K562 (cell line): ENCODE measurements around the gene GPR55. TPM values are rescaled to one million over a fixed set of nuclear protein-coding genes. Genes with fewer than 3 reads are reported as not detected.

Experiments
- ATAC-seq: fragments of 200-7000 bp; cut with Tn5 transposase; 3 replicates; pipeline ENCODE4 v1.9.1; 2020; ENCODE audit warnings: moderate library complexity
- BruUV-seq: library from RNA; stranded (reverse); fragments of 400-500 nt; replicated peaks from 2 replicates; lab custom pipeline; 2021; lab: Mats Ljungman, UMichigan
- CTCF ChIA-PET: fragments of 300-600 bp; formaldehyde crosslinking; extraction: SDS; loops from one replicate; lab custom pipeline; 2021; ENCODE audit warnings: low intra/inter-chr PET ratio; lab: Yijun Ruan, JAX
- POLR2A ChIA-PET: fragments of 300-600, 350-650 bp; sonication (Branson Sonifier 250); formaldehyde crosslinking; extraction: SDS; loops from one replicate; lab custom pipeline; 2021; ENCODE audit warnings: antibody characterized with exemption, inconsistent platforms; lab: Yijun Ruan, JAX
- DNase-seq, 4 experiments: peaks; one replicate each; pipeline versions ENCODE4 v3.0.0 to v3.0.0-alpha.2; 2011 to 2018; ENCODE audit warnings: low spot score in 3 of 4, mixed read lengths in 3 of 4; ENCODE audit errors: extremely low read depth in 1 of 4
- FAIRE-seq: peaks from 2 replicates; lab custom pipeline; 2011; peaks lifted over from hg19 to GRCh38; lab: Jason Lieb, UNC
- H2AFZ ChIP-seq: 2 replicates; pipeline ENCODE4 v1.6.0; 2011; ENCODE audit warnings: low read depth, low read length, control low read depth, inconsistent platforms
- H3K27ac ChIP-seq: fragments of 200-600 bp; 3 replicates; pipeline ENCODE4 v1.8.0; 2011; ENCODE audit warnings: low read depth, mild to moderate bottlenecking, control low read depth, inconsistent platforms, low read length, moderate library complexity, mixed read lengths; ENCODE audit errors: extremely low read depth
- H3K27me3 ChIP-seq, 2 experiments: fragments of 300-600 bp in 1 of 2; 2 replicates in 1 of 2; 3 replicates in 1 of 2; pipeline versions ENCODE4 v1.6.0 to v1.8.0; 2011; ENCODE audit warnings: inconsistent platforms in 2 of 2, low read length in 2 of 2, mild to moderate bottlenecking in 1 of 2, mixed read lengths in 1 of 2, moderate library complexity in 1 of 2; ENCODE audit not compliant: control insufficient read depth in 2 of 2, insufficient read depth in 2 of 2
- H3K36me3 ChIP-seq: fragments of 300-600 bp; 3 replicates; pipeline ENCODE4 v1.8.0; 2011; ENCODE audit warnings: mild to moderate bottlenecking, low read length, inconsistent platforms; ENCODE audit not compliant: control insufficient read depth, insufficient read depth
- H3K4me1 ChIP-seq, 2 experiments: fragments of 200-600 bp in 1 of 2; replicated peaks in 1 of 2; 2 replicates in 1 of 2; 3 replicates in 1 of 2; pipeline versions ENCODE4 v1.5.1 to v1.8.0; 2011; ENCODE audit warnings: inconsistent platforms in 2 of 2, low read length in 2 of 2, mild to moderate bottlenecking in 1 of 2, mixed read lengths in 1 of 2, moderate library complexity in 1 of 2; ENCODE audit not compliant: control insufficient read depth in 2 of 2, insufficient read depth in 2 of 2
- H3K4me2 ChIP-seq: 2 replicates; pipeline ENCODE4 v1.6.1; 2011; ENCODE audit warnings: low read length, control low read depth, inconsistent platforms, mixed read lengths; ENCODE audit not compliant: insufficient read depth
- H3K4me3 ChIP-seq: fragments of 200-600 bp; sonication (generic), shearing (Covaris generic); 2 replicates; pipeline ENCODE4 v1.5.1; 2016; ENCODE audit warnings: control low read depth, inconsistent platforms
- H3K79me2 ChIP-seq: fragments of 200-600 bp; 3 replicates; pipeline ENCODE4 v1.8.0; 2011; ENCODE audit warnings: low read length, inconsistent platforms; ENCODE audit not compliant: control insufficient read depth, insufficient read depth
- H3K9ac ChIP-seq, 2 experiments: 2 replicates each; pipeline versions ENCODE4 v1.6.0 to v1.6.1; 2011; ENCODE audit warnings: low read depth in 2 of 2, low read length in 2 of 2, control low read depth in 1 of 2, inconsistent platforms in 1 of 2, mild to moderate bottlenecking in 1 of 2, mixed read lengths in 1 of 2; ENCODE audit not compliant: insufficient read depth in 1 of 2
- H3K9me1 ChIP-seq: one replicate; pipeline ENCODE4 v1.6.0; 2011; ENCODE audit warnings: inconsistent platforms, mild to moderate bottlenecking, low read length, moderate library complexity; ENCODE audit not compliant: control insufficient read depth, insufficient read depth
- H3K9me3 ChIP-seq: replicated peaks from 2 replicates; pipeline ENCODE4 v1.5.1; 2011; ENCODE audit warnings: low read depth, low read length, inconsistent platforms; ENCODE audit not compliant: control insufficient read depth, insufficient read depth
- H4K20me1 ChIP-seq: replicated peaks from 2 replicates; pipeline ENCODE4 v1.6.1; 2011; ENCODE audit warnings: low read length, inconsistent platforms, mixed read lengths; ENCODE audit not compliant: control insufficient read depth, insufficient read depth
- ADNP ChIP-seq: fragments of 200-800 bp; sonication (Bioruptor generic); IDR thresholded peaks from 2 replicates; pipeline ENCODE4 v1.6.1; 2016; ENCODE audit warnings: missing genetic modification characterization, missing compliant biosample characterization
- CREB3 ChIP-seq: fragments of 450-650 bp; conservative IDR thresholded peaks from 2 replicates; pipeline ENCODE4 v1.6.1; 2016; ENCODE audit warnings: missing genetic modification characterization, low read depth, mild to moderate bottlenecking, missing compliant biosample characterization, moderate library complexity
- FOSL1 ChIP-seq: fragments of 200-800 bp; sonication (Bioruptor generic); conservative IDR thresholded peaks from 2 replicates; pipeline ENCODE4 v1.6.1; 2016; ENCODE audit warnings: missing genetic modification characterization, missing compliant biosample characterization
- FOXA1 ChIP-seq: fragments of 450-650 bp; IDR thresholded peaks from 2 replicates; pipeline ENCODE4 v1.6.1; 2016; ENCODE audit warnings: mild to moderate bottlenecking, borderline replicate concordance
- GTF2E2 ChIP-seq: fragments of 200-800 bp; sonication (Bioruptor generic); IDR thresholded peaks from 2 replicates; pipeline ENCODE4 v1.6.1; 2016; ENCODE audit warnings: missing genetic modification characterization, missing compliant biosample characterization
- SAFB ChIP-seq: fragments of 200-400 bp; formaldehyde crosslinking; IDR thresholded peaks from 2 replicates; pipeline ENCODE4 v1.6.1; 2017; ENCODE audit warnings: low read depth, low read length, borderline replicate concordance
- SNIP1 ChIP-seq: fragments of 450-650 bp; IDR thresholded peaks from 2 replicates; pipeline ENCODE4 v1.7.1; 2017; ENCODE audit warnings: low read depth, mild to moderate bottlenecking
- ZBTB8A ChIP-seq: fragments of 450-650 bp; IDR thresholded peaks from 2 replicates; pipeline ENCODE4 v1.6.1; 2018; ENCODE audit warnings: mild to moderate bottlenecking, moderate library complexity; ENCODE audit not compliant: partially characterized antibody
- ZKSCAN3 ChIP-seq: fragments of 250-450 bp; sonication (Bioruptor Pico); IDR thresholded peaks from 2 replicates; pipeline ENCODE4 v1.4.0; 2020
- ZNF316 ChIP-seq: fragments of 450-650 bp; IDR thresholded peaks from 2 replicates; pipeline ENCODE4 v1.6.1; 2016
- ZNF778 ChIP-seq: fragments of 450-650 bp; formaldehyde crosslinking; IDR thresholded peaks from 2 replicates; pipeline ENCODE4 v1.4.0; 2020; ENCODE audit warnings: mild to moderate bottlenecking, moderate library complexity
- WGBS: fragments of 100-300 bp; shearing (Covaris generic); methylation state at CpG from one replicate; pipeline ENCODE4 v1.1.6; 2016; ENCODE audit warnings: low coverage, mixed read lengths; ENCODE audit not compliant: insufficient coverage; ENCODE audit errors: missing lambda C conversion rate; 5-methylcytosine and 5-hydroxymethylcytosine counted together
- in situ Hi-C: fragments of 300-500 bp; cut with MboI; formaldehyde crosslinking; loops from 4 replicates; pipeline ENCODE4 v1.15.0; 2018; ENCODE audit warnings: inconsistent platforms, mixed read lengths
- intact Hi-C: fragments of 100-400 bp; cut with micrococcal nuclease; formaldehyde crosslinking; loops from 2 replicates; pipeline ENCODE4 v1.14.2; 2022
- polyA plus RNA-seq, 8 experiments: library from polyadenylated mRNA; depleted of rRNA in 4 of 8; stranded (reverse) in 5 of 8; unstranded in 3 of 8; fragments of >200 nt; fragmentation: Nextera tagmentation in 2 of 8; fragmentation: Illumina TruSeq in 1 of 8; extraction: Ambion mirVana in 2 of 8; extraction: Trizol in 1 of 8; gene quantifications; 2 replicates each; pipeline versions ENCODE4 v1.2.1 to v1.2.3, GENCODE V29; 2011 to 2014; ENCODE audit warnings: inconsistent platforms in 1 of 8, missing spikeins in 1 of 8
- total RNA-seq, 7 experiments: library from RNA; depleted of rRNA in 6 of 7; stranded (reverse); fragments of >200 nt in 6 of 7; fragmentation: Illumina TruSeq in 2 of 7; extraction: Trizol in 2 of 7; gene quantifications; 2 replicates each; pipeline versions ENCODE4 v1.2.1 to v1.2.3, GENCODE V29; 2011 to 2021; ENCODE audit warnings: low replicate concordance in 1 of 7

Gene GPR55
- total and polyA plus RNA-seq, 9 of the 15 experiments (the other 6 are each of a cell fraction or from before 2014, with no cell fraction given): 0.11 to 0.49 (median 0.27) TPM

GRCh38 chr2:230930928-230931555 is 6.0 kb upstream of the GPR55 start:
- no peak overlapping the region for H3K4me3 ChIP-seq
- intact Hi-C loops (no loop called here), in situ Hi-C loops (no loop called here)
- ChIA-PET CTCF (no interaction called here), POLR2A (interaction anchor here (1.1 kb wide), 1 partner anchor 24 kb away, joined by 3 read pairs; no protein-coding TSS in a partner anchor)
- WGBS: 12% methylated on average over 8 of the region's 10 CpGs
- no peak overlapping the region for H3K9ac ChIP-seq
- H3K4me1 ChIP-seq: no peaks in the 10 kb centered on the region; a peak in 1 of 5 replicates
- BruUV-seq: no TSS peak
- H3K79me2 ChIP-seq: no peaks in the 10 kb centered on the region
- no peak overlapping the region for H3K4me2 ChIP-seq
- DNase-seq (no peak), ATAC-seq (no peak), FAIRE-seq (no peak)
- no peak overlapping the region for H3K27ac ChIP-seq
- no peaks in the 10 kb centered on the region for H3K36me3 ChIP-seq
- peaks cover 4 to 58% of the 10 kb centered on the region in 2 experiments; a peak in 3 of 5 replicates for H3K27me3 ChIP-seq
- H3K9me3 ChIP-seq: no peaks in the 10 kb centered on the region
- no peaks in the 10 kb centered on the region for H4K20me1 ChIP-seq
- H3K9me1 ChIP-seq: no peaks in the 10 kb centered on the region
- TF ChIP-seq CREB3 (tag) (no peak), ZNF316 (no peak), FOXA1 (no peak), ZKSCAN3 (no peak), SAFB (no peak), GTF2E2 (tag) (no peak), ADNP (tag) (no peak), ZNF778 (CRISPR knock-in tag) (no peak), FOSL1 (tag) (no peak), SNIP1 (no peak), ZBTB8A (no peak)
- H2AFZ ChIP-seq: no peak overlapping the region
